Mesodermal cell (in vitro differentiated cells): Measurements from ENCODE around the gene MRPL52.

ENCODE experiments used
- H3K27ac ChIP-seq: 2 replicates; pipeline ENCODE4 v1.7.0; 2013; ENCODE audit warnings: mild to moderate bottlenecking, low read depth, low read length, moderate library complexity; ENCODE audit not compliant: severe bottlenecking
- H3K36me3 ChIP-seq: 2 replicates; pipeline ENCODE4 v1.7.1; 2013; ENCODE audit warnings: mild to moderate bottlenecking, low read length, moderate library complexity; ENCODE audit not compliant: control insufficient read depth, insufficient read depth
- H3K4me1 ChIP-seq: one replicate; pipeline ENCODE4 v1.7.1; 2013; ENCODE audit warnings: mild to moderate bottlenecking, low read length; ENCODE audit not compliant: insufficient read depth, control insufficient read depth, poor library complexity, severe bottlenecking
- H3K4me3 ChIP-seq: 2 replicates; pipeline ENCODE4 v1.7.0; 2013; ENCODE audit warnings: low read length, control low read depth, mild to moderate bottlenecking; ENCODE audit not compliant: insufficient read depth, poor library complexity, severe bottlenecking; ENCODE audit errors: extremely low read depth
- H3K9me3 ChIP-seq: 2 replicates; pipeline ENCODE4 v1.7.1; 2013; ENCODE audit warnings: mild to moderate bottlenecking, low read length, moderate library complexity; ENCODE audit not compliant: control insufficient read depth
- WGBS, 2 experiments: methylation state at CpG; one replicate each; pipeline ENCODE4 v1.1.5; 2013; ENCODE audit warnings: missing lambda C conversion rate in 2 of 2; ENCODE audit not compliant: insufficient coverage in 2 of 2; 5-methylcytosine and 5-hydroxymethylcytosine counted together

MRPL52 gene

GRCh38 chr14:22841311-22841710, 11.6 kb downstream of the MRPL52 start:
- Histone ChIP-seq H3K9me3 (no peaks in the 10 kb centered on the region), H3K36me3 (peaks cover 88% of the 10 kb centered on the region), H3K4me1 (peaks cover 23% of the 10 kb centered on the region), H3K4me3 (no peak overlapping the region), H3K27ac (no peak overlapping the region)
- 94 to 95% methylated on average over 9 of the region's 9 CpGs for WGBS, 2 experiments

- Histone ChIP-seq H3K4me1 (peaks cover 28% of the 10 kb centered on the region), H3K27ac (no peak overlapping the region), H3K36me3 (peaks cover 93% of the 10 kb centered on the region), H3K4me3 (no peak overlapping the region), H3K9me3 (no peaks in the 10 kb centered on the region)
- 94 to 99% methylated on average over 7 of the region's 8 CpGs for WGBS, 2 experiments
Measured at GRCh38 chr14:22841769-22842168, 12.1 kb downstream of the MRPL52 start.

DNA sequence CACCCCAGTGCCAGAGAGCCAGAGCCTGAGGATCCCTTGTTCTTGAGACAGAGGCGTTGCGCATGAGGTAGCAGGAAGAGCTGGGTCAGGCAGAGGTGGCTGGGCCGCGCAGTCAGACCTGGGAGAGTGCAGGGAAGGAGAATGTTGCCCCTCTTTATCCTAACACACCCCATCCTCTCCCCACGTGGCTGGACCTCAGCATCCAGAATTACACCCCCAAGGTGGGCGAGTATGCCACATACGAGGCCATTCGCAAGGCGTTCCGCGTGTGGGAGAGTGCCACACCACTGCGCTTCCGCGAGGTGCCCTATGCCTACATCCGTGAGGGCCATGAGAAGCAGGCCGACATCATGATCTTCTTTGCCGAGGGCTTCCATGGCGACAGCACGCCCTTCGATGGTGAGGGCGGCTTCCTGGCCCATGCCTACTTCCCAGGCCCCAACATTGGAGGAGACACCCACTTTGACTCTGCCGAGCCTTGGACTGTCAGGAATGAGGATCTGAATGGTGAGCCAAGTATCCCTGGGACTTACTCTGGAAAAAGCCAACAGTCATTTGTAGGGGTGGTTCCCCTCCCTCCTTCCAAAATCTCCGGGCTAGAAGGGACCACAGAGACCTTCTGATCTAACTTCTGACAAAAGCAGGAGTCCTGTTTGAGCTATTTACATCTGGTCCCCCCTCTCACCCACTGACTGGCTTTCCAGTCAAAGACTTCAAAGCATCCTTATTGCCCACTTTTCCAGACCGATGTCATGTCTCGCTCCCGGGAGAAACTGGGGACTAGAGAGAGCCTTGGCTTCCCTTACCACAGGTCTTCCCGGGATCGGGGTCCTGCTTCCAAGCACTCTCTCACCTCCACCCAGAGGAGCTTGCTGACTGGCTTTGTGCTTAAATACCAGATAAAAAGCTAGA, 12.8 kb downstream of the MRPL52 start:
- Histone ChIP-seq H3K4me3 (no peak overlapping the region), H3K9me3 (no peaks in the 10 kb centered on the region), H3K27ac (no peak overlapping the region), H3K4me1 (peaks cover 32% of the 10 kb centered on the region), H3K36me3 (peaks cover 94% of the 10 kb centered on the region)
- whole genome bisulfite sequencing, 2 experiments, result 96 to 97% methylated on average over 20 to 26 of the region's 28 CpGs

GRCh38 chr14:22843123-22843925, 13.6 kb downstream of the MRPL52 start:
- 92 to 93% methylated on average over 14 to 20 of the region's 21 CpGs for WGBS, 2 experiments
- Histone ChIP-seq H3K9me3 (no peaks in the 10 kb centered on the region), H3K4me1 (peaks cover 36% of the 10 kb centered on the region), H3K36me3 (peaks cover 86% of the 10 kb centered on the region), H3K27ac (no peak overlapping the region), H3K4me3 (no peak overlapping the region)

DNA sequence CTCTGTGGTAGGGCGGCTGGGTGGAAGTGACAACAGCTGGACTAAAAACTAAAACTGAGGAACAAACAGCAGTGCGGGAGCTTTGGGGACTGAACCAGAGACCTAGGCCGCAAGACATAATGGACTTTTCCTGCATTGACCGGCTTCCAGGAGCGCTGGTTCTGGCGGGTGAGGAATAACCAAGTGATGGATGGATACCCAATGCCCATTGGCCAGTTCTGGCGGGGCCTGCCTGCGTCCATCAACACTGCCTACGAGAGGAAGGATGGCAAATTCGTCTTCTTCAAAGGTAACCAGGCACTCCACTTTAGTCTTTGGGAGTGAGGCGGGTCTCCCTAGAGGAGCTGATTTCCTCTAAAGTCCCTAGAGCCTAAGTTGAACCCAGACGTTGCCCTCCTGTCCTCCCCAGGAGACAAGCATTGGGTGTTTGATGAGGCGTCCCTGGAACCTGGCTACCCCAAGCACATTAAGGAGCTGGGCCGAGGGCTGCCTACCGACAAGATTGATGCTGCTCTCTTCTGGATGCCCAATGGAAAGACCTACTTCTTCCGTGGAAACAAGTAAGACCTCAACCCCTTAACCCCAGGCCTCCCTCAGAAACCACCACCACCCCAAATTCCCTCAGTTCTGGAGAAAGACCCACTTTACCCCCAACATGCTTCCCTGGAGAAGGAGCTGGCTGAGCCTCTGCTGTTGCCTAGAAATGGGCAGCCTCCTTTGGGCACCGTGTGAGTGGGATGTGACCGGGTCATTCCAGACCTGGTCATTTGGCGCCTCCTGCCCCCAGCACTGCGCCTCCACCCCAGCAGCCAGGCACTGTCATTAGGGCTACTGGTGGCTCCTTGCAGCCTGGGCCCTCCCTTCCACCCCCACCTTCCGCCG, 14.8 kb downstream of the MRPL52 start:
- Histone ChIP-seq H3K4me3 (no peak overlapping the region), H3K36me3 (peaks cover 74% of the 10 kb centered on the region), H3K27ac (no peak overlapping the region), H3K4me1 (peaks cover 32% of the 10 kb centered on the region), H3K9me3 (no peaks in the 10 kb centered on the region)
- WGBS, 2 experiments, result 97% methylated on average over 20 to 22 of the region's 22 CpGs

DNA sequence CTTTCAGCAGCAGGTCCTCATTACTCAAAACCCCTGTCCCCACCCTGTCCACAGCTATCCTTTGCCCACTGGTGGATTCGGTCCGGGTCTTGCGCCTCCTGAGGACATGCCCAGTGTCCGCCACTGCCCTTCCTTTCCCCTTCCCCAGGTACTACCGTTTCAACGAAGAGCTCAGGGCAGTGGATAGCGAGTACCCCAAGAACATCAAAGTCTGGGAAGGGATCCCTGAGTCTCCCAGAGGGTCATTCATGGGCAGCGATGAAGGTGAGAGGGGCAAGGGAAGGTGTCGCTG, 15.4 kb downstream of the MRPL52 start:
- 96 to 98% methylated on average over 4 to 7 of the region's 9 CpGs for WGBS, 2 experiments
- H3K36me3 ChIP-seq, result peaks cover 69% of the 10 kb centered on the region

DNA sequence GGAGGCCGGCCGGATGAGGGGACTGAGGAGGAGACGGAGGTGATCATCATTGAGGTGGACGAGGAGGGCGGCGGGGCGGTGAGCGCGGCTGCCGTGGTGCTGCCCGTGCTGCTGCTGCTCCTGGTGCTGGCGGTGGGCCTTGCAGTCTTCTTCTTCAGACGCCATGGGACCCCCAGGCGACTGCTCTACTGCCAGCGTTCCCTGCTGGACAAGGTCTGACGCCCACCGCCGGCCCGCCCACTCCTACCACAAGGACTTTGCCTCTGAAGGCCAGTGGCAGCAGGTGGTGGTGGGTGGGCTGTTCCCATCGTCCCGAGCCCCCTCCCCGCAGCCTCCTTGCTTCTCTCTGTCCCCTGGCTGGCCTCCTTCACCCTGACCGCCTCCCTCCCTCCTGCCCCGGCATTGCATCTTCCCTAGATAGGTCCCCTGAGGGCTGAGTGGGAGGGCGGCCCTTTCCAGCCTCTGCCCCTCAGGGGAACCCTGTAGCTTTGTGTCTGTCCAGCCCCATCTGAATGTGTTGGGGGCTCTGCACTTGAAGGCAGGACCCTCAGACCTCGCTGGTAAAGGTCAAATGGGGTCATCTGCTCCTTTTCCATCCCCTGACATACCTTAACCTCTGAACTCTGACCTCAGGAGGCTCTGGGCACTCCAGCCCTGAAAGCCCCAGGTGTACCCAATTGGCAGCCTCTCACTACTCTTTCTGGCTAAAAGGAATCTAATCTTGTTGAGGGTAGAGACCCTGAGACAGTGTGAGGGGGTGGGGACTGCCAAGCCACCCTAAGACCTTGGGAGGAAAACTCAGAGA, 16.3 kb downstream of the MRPL52 start:
- peaks cover 31% of the 10 kb centered on the region for H3K4me1 ChIP-seq
- peak overlapping the region; percentile 45 for H3K27ac ChIP-seq
- peaks cover 60% of the 10 kb centered on the region for H3K36me3 ChIP-seq
- no peak overlapping the region for H3K4me3 ChIP-seq
- no peaks in the 10 kb centered on the region for H3K9me3 ChIP-seq
- 88 to 97% methylated on average over 15 to 26 of the region's 26 CpGs for WGBS, 2 experiments

More for the DNA sequence above, 15.4 kb downstream of the MRPL52 start:
- H3K9me3 ChIP-seq, result no peaks in the 10 kb centered on the region
- H3K4me3 ChIP-seq, result no peak overlapping the region
- H3K27ac ChIP-seq, result no peak overlapping the region
- peaks cover 29% of the 10 kb centered on the region for H3K4me1 ChIP-seq

- H3K36me3 ChIP-seq, result peaks cover 51% of the 10 kb centered on the region
- H3K9me3 ChIP-seq, result no peaks in the 10 kb centered on the region
- 89 to 94% methylated on average over 11 of the region's 11 CpGs for WGBS, 2 experiments
- no peak overlapping the region for H3K4me3 ChIP-seq
- peaks cover 37% of the 10 kb centered on the region for H3K4me1 ChIP-seq
- peak overlapping the region; percentile 45 for H3K27ac ChIP-seq
Measured at GRCh38 chr14:22846811-22847307, 17.2 kb downstream of the MRPL52 start.

GRCh38 chr14:22847661-22848341, 18.1 kb downstream of the MRPL52 start:
- peak overlapping the region; percentile 87 for H3K27ac ChIP-seq
- peaks cover 42% of the 10 kb centered on the region for H3K36me3 ChIP-seq
- H3K4me3 ChIP-seq, result no peak overlapping the region
- H3K9me3 ChIP-seq, result no peaks in the 10 kb centered on the region
- 79 to 84% methylated on average over 7 to 9 of the region's 14 CpGs for WGBS, 2 experiments
- H3K4me1 ChIP-seq, result peaks cover 37% of the 10 kb centered on the region
